Fibroblast of upper back skin (primary cell): ENCODE measurements around the gene COL18A1.

Experiments
- DNase-seq: peaks from one replicate; pipeline ENCODE4 v3.0.0-alpha.2; 2013

The COL18A1 gene

DNA sequence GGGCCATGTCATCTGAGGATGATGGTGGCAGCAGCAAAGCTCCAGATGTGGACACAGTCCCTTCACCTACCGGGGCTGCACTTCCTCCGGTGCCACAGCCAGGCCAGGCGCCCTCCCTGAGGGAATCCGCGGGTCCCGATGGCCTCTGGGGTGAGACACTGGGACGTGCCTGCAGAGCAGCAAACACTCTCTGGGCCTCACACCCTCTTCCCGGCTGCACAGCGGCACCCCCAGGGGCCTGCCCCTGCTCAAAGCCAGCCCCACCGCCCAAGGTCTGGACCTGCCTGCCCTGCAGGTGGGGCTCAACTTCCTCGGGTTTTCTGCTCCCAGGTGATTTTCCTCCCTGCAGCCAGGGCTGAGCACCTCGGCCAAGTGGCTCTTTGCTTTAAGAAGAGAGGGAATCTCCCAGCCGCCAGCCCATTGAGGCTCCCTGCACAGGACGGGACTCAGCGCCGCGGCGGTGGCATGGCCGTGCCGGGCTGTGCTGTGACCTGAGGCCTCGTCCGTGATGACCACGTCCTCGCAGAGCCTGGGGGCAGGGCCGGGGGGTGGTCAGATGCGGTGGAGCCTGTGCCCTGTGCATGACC, 21.3 kb upstream of the COL18A1 start:
- DNase-seq, result no peak

DNA sequence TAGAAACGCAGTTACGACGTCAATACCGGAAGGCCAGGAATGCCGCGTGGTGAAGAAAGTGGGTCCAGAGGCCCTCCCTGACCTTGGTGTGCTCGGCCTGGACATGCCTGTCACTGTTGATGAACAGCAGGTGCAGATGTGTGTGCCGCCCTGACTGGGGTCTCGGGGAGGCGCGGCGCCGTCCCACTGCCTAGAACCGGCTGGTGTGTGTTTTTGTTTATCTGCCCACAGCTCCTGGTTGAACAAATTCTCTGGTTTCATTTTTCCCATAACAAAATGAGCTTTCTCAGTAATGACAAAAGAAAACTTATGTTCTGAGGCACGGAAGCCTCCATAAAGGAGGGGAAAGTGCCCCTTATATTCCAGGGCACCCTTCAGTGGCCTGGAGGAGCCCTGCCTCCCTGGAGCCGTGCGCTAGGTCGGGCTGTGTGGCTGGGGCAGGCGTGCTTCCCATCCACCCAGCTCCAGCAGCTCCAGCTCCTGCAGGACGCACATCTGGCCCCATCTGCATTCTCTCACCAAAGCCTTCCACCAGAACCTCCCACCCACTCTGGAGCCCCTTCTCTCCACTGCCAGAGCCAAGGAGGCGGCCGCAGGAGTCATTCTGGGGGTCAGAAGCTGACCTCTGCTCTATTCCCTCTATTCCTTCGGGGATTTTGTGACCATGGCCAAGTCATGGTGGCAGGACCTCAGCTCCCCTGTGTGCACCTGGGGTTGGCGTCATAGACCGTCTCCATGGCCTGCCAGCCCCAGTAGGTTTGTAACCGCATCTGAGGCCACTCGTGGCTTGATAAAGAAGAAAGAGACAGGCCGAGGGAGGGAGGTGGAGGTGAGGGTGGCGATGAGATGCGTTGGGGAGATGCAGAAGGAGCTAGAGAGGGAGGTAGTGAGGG, 20.1 kb upstream of the COL18A1 start:
- DNase-seq, result no peak

- no peak for DNase-seq
Observed at GRCh38 chr21:45385549-45386050, 19.4 kb upstream of the COL18A1 start.

- DNase-seq, result no peak
Observed at GRCh38 chr21:45386336-45386727, 18.6 kb upstream of the COL18A1 start.

GRCh38 chr21:45386728-45387371, 18.1 kb upstream of the COL18A1 start:
- DNase-seq, result peak; percentile 91

- no peak for DNase-seq
Observed at GRCh38 chr21:45387506-45387905, 17.5 kb upstream of the COL18A1 start.

DNA sequence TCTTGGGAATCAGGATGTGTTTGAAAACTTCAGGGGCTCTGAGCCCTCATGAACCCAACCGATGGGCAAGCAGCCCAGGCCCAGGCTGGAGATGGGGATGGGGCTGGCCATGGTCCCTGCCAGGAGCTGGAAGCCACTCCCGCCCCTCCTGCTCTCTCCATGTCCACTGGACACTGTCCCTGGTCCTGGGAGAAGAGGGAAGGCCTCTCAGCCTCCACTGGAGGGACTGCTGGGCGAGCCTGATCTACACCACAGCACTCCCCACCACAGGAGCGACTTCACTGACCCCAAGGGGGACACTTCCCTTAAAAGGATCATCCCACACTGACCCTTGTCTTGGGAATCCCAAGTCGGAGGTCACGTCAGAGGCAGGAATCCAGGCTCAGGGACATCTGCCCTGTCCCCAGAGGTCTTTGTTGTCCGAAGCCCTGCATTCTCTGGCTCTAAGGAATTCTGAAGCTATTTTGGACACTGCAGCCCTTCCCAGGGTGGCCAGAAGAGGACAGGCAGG, 16.9 kb upstream of the COL18A1 start:
- no peak for DNase-seq

GRCh38 chr21:45388611-45389296, 16.2 kb upstream of the COL18A1 start:
- DNase-seq, result no peak

GRCh38 chr21:45390121-45390751, 14.7 kb upstream of the COL18A1 start:
- no peak for DNase-seq

GRCh38 chr21:45390831-45391742, 13.9 kb upstream of the COL18A1 start:
- no peak for DNase-seq

- DNase-seq, result no peak
Observed at GRCh38 chr21:45391743-45392572, 13.0 kb upstream of the COL18A1 start.

DNA sequence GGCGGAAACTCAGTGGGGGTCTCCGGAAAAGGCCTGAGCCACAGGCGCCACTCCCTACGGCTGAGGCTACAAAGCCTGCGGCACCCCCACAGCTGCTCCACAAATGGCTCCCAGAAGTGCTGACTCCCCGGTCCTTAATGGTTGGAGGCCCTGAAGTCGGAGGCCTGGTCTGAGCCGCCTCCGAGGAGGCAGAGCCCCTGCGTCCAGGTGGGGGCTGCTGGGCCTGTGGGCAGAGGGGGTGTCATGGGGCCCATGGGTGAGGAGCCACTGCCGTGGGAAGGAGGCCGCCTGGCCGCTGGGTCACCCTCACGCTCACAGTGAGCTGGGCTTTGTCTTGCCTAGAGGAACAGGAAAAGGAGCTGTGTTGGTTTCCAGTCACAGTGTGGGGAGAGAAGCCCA, 12.4 kb upstream of the COL18A1 start:
- DNase-seq, result no peak

GRCh38 chr21:45393021-45393420, 11.9 kb upstream of the COL18A1 start:
- DNase-seq, result no peak

GRCh38 chr21:45393833-45394638, 10.9 kb upstream of the COL18A1 start:
- no peak for DNase-seq

GRCh38 chr21:45396620-45396995, 8.4 kb upstream of the COL18A1 start:
- DNase-seq, result no peak

DNA sequence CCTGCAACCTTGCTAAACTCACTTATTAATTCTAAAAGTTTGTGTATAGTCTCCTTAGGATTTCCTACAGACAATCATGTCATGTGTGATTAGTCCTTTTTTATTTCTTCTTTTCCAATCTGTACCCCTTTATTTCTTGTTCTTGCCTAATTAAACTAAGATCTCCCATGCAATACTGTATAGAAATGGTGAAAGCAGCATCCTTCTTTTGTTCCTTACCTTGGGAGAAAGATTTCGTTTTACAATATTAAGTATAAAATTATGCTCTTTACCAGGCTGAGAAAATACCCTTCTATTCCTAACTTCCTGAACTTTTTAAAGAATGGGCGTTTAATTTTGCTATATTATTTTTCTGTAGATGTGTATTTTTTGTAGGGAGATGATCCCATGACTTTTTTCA, 7.6 kb upstream of the COL18A1 start:
- DNase-seq, result no peak

DNA sequence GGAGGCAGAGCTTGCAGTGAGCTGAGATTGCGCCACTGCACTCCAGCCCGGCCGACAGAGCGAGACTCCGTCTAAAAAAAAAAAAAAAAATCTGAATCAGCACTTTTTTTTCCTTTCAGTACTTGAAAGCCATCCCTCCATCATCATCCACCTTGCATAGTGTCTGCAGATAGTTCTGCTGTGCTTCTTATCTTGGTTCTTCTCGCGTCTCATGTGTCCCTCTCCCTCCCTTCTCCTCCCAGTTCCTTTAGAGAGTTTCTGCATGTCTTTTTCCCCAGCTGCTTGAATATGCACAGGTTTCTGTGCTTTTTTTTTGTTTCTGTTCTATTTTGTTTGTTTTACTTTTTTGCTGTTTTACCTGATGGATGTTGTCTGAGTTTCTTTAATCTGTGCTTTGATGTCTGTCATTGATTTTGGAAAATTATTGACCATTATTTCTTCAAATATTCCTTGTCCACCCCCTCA, 3.9 kb upstream of the COL18A1 start:
- DNase-seq, result no peak

DNA sequence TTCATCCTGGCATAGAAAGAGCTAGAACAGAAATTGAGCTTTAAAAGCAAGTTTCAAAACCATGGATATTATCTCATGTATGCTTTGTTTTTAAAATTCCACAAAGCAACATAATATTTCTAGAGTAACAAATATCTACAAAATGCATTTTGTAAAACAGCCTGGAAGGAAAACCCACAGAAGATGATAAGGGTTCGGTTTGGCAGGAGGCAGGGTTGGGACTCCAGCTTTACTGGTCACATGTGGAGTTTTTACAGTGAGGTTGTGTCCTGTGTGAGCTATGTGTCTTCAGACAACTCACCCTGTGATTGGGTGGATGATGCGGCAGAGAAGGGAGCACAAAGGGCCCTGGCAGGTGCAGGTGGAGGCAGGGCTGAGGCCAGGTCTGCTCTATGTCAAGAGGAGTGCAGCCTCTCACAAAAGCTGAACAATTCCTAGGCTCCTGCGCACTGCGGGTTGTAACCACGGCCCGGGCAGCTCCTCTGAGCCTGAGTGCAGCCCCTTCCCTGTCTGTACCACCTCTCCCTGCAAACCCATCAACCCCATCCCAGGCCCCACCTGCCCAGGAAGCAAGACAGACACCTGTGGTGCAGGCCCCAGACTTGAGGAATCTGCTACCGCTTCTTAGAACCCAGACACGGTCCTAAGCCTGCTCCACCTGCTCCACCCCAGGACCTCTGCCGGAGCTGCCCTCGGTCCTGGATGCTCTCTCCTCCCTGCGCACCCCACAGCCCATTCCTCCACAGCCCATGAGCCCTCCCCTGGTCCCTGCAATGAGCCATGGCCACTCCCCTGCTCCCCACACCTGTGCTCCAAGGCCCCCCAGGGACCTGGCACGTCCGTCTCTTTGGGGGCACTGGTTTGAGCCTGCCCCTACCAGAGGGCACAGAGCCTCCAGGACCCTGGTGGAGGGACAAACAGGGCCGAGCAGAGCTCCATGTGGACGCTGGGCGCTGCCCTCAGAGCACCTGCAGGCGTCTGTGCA, 2.8 kb upstream of the COL18A1 start:
- no peak for DNase-seq
